ENCODE results near the gene MYPN. TPM values are rescaled to one million over a fixed set of nuclear protein-coding genes. Genes with fewer than 3 reads are reported as not detected.

The MYPN gene
- total and polyA plus RNA-seq, 4 donors, result 0.01 to 0.08 (median 0.03) TPM; not detected in 1

GRCh38 chr10:68080853-68081431, 28.3 kb upstream of the MYPN start:
- Histone ChIP-seq H3K27ac (ENCODE audit: low read depth in 1 of 2, low read length in 2 of 2) (no peak overlapping the region), H3K9ac (ENCODE audit: low read depth in 1 of 2, low read length in 2 of 2) (no peak overlapping the region), H3K27me3 (ENCODE audit: control insufficient read depth in 4 of 4, insufficient read depth in 4 of 4, low read length in 3 of 4) (no peaks in the 10 kb centered on the region), H3K9me3 (ENCODE audit: control insufficient read depth in 4 of 4, low read length in 3 of 4) (no peaks in the 10 kb centered on the region), H3K36me3 (ENCODE audit: control insufficient read depth in 4 of 4, insufficient read depth in 3 of 4, low read depth in 1 of 4, low read length in 3 of 4) (no peaks in the 10 kb centered on the region), H3K4me1 (ENCODE audit: control insufficient read depth in 4 of 4, insufficient read depth in 4 of 4, low read length in 3 of 4) (no peaks in the 10 kb centered on the region), H3K4me3 (ENCODE audit: low read depth in 1 of 3, low read length in 3 of 3) (no peak overlapping the region)
- TF ChIP-seq, protein P1, sequence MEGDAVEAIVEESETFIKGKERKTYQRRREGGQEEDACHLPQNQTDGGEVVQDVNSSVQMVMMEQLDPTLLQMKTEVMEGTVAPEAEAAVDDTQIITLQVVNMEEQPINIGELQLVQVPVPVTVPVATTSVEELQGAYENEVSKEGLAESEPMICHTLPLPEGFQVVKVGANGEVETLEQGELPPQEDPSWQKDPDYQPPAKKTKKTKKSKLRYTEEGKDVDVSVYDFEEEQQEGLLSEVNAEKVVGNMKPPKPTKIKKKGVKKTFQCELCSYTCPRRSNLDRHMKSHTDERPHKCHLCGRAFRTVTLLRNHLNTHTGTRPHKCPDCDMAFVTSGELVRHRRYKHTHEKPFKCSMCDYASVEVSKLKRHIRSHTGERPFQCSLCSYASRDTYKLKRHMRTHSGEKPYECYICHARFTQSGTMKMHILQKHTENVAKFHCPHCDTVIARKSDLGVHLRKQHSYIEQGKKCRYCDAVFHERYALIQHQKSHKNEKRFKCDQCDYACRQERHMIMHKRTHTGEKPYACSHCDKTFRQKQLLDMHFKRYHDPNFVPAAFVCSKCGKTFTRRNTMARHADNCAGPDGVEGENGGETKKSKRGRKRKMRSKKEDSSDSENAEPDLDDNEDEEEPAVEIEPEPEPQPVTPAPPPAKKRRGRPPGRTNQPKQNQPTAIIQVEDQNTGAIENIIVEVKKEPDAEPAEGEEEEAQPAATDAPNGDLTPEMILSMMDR (IDR thresholded peaks at IDR 0.05; ENCODE audit: low read depth, low read length, missing input control), result no peak
- no peak for TF ChIP-seq HNF4A (conservative IDR thresholded peaks at IDR 0.05)
- DNase-seq (ENCODE audit: low spot score), result no peak
- WGBS, result 80% methylated on average over 5 of the region's 5 CpGs

DNA sequence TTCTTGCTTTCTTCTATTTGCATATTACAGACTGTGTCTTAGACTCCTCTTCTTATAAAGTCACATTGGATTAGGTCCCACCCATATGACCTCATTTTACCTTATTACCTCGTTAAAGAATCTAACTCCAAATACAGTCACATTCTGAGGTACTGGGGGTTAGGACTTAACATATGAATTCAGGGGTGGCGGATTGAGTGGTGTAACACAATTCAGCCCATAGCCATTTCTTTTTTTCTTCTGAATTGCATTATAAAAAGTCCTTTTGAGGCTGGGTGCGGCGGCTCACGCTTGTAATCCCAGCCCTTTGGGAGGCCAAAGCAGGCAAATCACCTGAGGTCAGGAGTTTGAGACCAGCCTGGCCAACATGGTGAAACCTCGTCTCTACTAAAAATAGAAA, 27.4 kb upstream of the MYPN start:
- peaks cover 0 to under 1% (median 0%) of the 10 kb centered on the region in 4 donors for H3K4me1 ChIP-seq (ENCODE audit: control insufficient read depth in 4 of 4, insufficient read depth in 4 of 4, low read length in 3 of 4)
- no peaks in the 10 kb centered on the region for H3K27me3 ChIP-seq (ENCODE audit: control insufficient read depth in 4 of 4, insufficient read depth in 4 of 4, low read length in 3 of 4)
- TF ChIP-seq, protein P2, sequence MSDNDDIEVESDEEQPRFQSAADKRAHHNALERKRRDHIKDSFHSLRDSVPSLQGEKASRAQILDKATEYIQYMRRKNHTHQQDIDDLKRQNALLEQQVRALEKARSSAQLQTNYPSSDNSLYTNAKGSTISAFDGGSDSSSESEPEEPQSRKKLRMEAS (IDR thresholded peaks at IDR 0.05), result no peak
- no peak for TF ChIP-seq RXRA (IDR thresholded peaks at IDR 0.05)
- TF ChIP-seq TAF1 (conservative IDR thresholded peaks at IDR 0.05), result no peak
- no peak for TF ChIP-seq HNF4G (IDR thresholded peaks at IDR 0.05)
- no peak for TF ChIP-seq FOXA1 (IDR thresholded peaks at IDR 0.05)
- TF ChIP-seq SP1 (IDR thresholded peaks at IDR 0.05), result no peak
- TF ChIP-seq FOXA2 (IDR thresholded peaks at IDR 0.05), result no peak
- TF ChIP-seq ATF3 (IDR thresholded peaks at IDR 0.05), result no peak
- TF ChIP-seq RAD21 (IDR thresholded peaks at IDR 0.05), result no peak
- TF ChIP-seq NR2F2 (IDR thresholded peaks at IDR 0.05), result no peak
- TF ChIP-seq EGR1 (IDR thresholded peaks at IDR 0.05; ENCODE audit: low read depth in 2 of 2), result no peak
- no peak for TF ChIP-seq GABPA (IDR thresholded peaks at IDR 0.05 in 1 of 2, conservative IDR thresholded peaks at IDR 0.05 in 1 of 2)
- no peak for TF ChIP-seq ZBTB33 (IDR thresholded peaks at IDR 0.05)
- TF ChIP-seq, protein P3, sequence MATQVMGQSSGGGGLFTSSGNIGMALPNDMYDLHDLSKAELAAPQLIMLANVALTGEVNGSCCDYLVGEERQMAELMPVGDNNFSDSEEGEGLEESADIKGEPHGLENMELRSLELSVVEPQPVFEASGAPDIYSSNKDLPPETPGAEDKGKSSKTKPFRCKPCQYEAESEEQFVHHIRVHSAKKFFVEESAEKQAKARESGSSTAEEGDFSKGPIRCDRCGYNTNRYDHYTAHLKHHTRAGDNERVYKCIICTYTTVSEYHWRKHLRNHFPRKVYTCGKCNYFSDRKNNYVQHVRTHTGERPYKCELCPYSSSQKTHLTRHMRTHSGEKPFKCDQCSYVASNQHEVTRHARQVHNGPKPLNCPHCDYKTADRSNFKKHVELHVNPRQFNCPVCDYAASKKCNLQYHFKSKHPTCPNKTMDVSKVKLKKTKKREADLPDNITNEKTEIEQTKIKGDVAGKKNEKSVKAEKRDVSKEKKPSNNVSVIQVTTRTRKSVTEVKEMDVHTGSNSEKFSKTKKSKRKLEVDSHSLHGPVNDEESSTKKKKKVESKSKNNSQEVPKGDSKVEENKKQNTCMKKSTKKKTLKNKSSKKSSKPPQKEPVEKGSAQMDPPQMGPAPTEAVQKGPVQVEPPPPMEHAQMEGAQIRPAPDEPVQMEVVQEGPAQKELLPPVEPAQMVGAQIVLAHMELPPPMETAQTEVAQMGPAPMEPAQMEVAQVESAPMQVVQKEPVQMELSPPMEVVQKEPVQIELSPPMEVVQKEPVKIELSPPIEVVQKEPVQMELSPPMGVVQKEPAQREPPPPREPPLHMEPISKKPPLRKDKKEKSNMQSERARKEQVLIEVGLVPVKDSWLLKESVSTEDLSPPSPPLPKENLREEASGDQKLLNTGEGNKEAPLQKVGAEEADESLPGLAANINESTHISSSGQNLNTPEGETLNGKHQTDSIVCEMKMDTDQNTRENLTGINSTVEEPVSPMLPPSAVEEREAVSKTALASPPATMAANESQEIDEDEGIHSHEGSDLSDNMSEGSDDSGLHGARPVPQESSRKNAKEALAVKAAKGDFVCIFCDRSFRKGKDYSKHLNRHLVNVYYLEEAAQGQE (IDR thresholded peaks at IDR 0.05), result no peak
- TF ChIP-seq HNF4A (conservative IDR thresholded peaks at IDR 0.05), result no peak
- TF ChIP-seq YY1 (IDR thresholded peaks at IDR 0.05), result no peak
- TF ChIP-seq JUND (IDR thresholded peaks at IDR 0.05), result no peak
- H3K9me3 ChIP-seq (ENCODE audit: control insufficient read depth in 4 of 4, low read length in 3 of 4), result no peaks in the 10 kb centered on the region
- no peaks in the 10 kb centered on the region for H3K36me3 ChIP-seq (ENCODE audit: control insufficient read depth in 4 of 4, insufficient read depth in 3 of 4, low read depth in 1 of 4, low read length in 3 of 4)
- no peak overlapping the region for H3K27ac ChIP-seq (ENCODE audit: low read depth in 1 of 2, low read length in 2 of 2)
- 83% methylated on average over 6 of the region's 6 CpGs for WGBS
- no peak overlapping the region for H3K9ac ChIP-seq (ENCODE audit: low read depth in 1 of 2, low read length in 2 of 2)
- no peak overlapping the region for H3K4me3 ChIP-seq (ENCODE audit: low read depth in 1 of 3, low read length in 3 of 3)
- no peak for DNase-seq (ENCODE audit: low spot score)
